H9 (cell line): ENCODE data around the gene ATM. TPM values are rescaled to one million over a fixed set of nuclear protein-coding genes. Genes with fewer than 3 reads are reported as not detected.

Source experiments
- DNase-seq: peaks from one replicate; pipeline ENCODE4 v3.0.0-alpha.2; 2017
- H2AFZ ChIP-seq: one replicate; pipeline ENCODE4 v1.6.1; 2013; ENCODE audit warnings: mild to moderate bottlenecking, low read length, control low read depth, moderate library complexity
- H2AK5ac ChIP-seq: 2 replicates; pipeline ENCODE4 v1.6.1; 2013; ENCODE audit warnings: low read length, control low read depth, mixed read lengths; ENCODE audit not compliant: insufficient read length
- H2BK120ac ChIP-seq: one replicate; pipeline ENCODE4 v1.6.1; 2013; ENCODE audit warnings: low read depth, mild to moderate bottlenecking, low read length, control low read depth, inconsistent platforms; ENCODE audit not compliant: poor library complexity, severe bottlenecking
- H2BK12ac ChIP-seq: 2 replicates; pipeline ENCODE4 v1.6.1; 2013; ENCODE audit warnings: low read length, control low read depth, mixed read lengths, low read depth; ENCODE audit not compliant: insufficient read length
- H2BK15ac ChIP-seq: 2 replicates; pipeline ENCODE4 v1.6.1; 2013; ENCODE audit warnings: low read depth, low read length, control low read depth
- H2BK20ac ChIP-seq: one replicate; pipeline ENCODE4 v1.6.1; 2013; ENCODE audit warnings: low read depth, mild to moderate bottlenecking, low read length, control low read depth, inconsistent platforms; ENCODE audit not compliant: poor library complexity, severe bottlenecking
- H2BK5ac ChIP-seq: 2 replicates; pipeline ENCODE4 v1.6.1; 2013; ENCODE audit warnings: low read length, control low read depth, mixed read lengths; ENCODE audit not compliant: insufficient read length
- H3K14ac ChIP-seq: 2 replicates; pipeline ENCODE4 v1.6.1; 2013; ENCODE audit warnings: low read length, control low read depth; ENCODE audit not compliant: insufficient read depth
- H3K18ac ChIP-seq: 2 replicates; pipeline ENCODE4 v1.6.1; 2013; ENCODE audit warnings: low read depth, mild to moderate bottlenecking, mixed read lengths, low read length, control low read depth; ENCODE audit not compliant: insufficient read length
- H3K23ac ChIP-seq: 2 replicates; pipeline ENCODE4 v1.6.1; 2013; ENCODE audit warnings: low read length, control low read depth, mixed read lengths, low read depth; ENCODE audit not compliant: insufficient read length
- H3K23me2 ChIP-seq: 2 replicates; pipeline ENCODE4 v1.6.1; 2013; ENCODE audit warnings: low read depth, mild to moderate bottlenecking, mixed read lengths, low read length, control low read depth; ENCODE audit not compliant: insufficient read length, poor library complexity, severe bottlenecking
- H3K27ac ChIP-seq: 2 replicates; pipeline ENCODE4 v1.5.1; 2013; ENCODE audit warnings: low read length, control low read depth, mixed read lengths, low read depth; ENCODE audit not compliant: insufficient read length
- H3K27me3 ChIP-seq: 2 replicates; pipeline ENCODE4 v1.6.1; 2013; ENCODE audit warnings: low read length, control low read depth, inconsistent platforms; ENCODE audit not compliant: insufficient read depth
- H3K4ac ChIP-seq: 2 replicates; pipeline ENCODE4 v1.6.1; 2013; ENCODE audit warnings: low read depth, mild to moderate bottlenecking, control low read depth, inconsistent platforms, low read length, moderate library complexity
- H3K4me1 ChIP-seq: 2 replicates; pipeline ENCODE4 v1.6.1; 2013; ENCODE audit warnings: low read length, control low read depth, inconsistent platforms; ENCODE audit not compliant: insufficient read depth
- H3K4me2 ChIP-seq: 2 replicates; pipeline ENCODE4 v1.6.1; 2013; ENCODE audit warnings: low read length, control low read depth, mixed read lengths; ENCODE audit not compliant: insufficient read length, insufficient read depth
- H3K56ac ChIP-seq: 2 replicates; pipeline ENCODE4 v1.6.1; 2013; ENCODE audit warnings: low read depth, mild to moderate bottlenecking, mixed read lengths, low read length, control low read depth; ENCODE audit not compliant: insufficient read length
- H3K79me1 ChIP-seq: 2 replicates; pipeline ENCODE4 v1.6.1; 2013; ENCODE audit warnings: low read depth, mild to moderate bottlenecking, moderate library complexity, low read length, control low read depth, inconsistent platforms; ENCODE audit not compliant: insufficient read depth, poor library complexity, severe bottlenecking
- H3K79me2 ChIP-seq: 2 replicates; pipeline ENCODE4 v1.6.1; 2013; ENCODE audit warnings: low read length, control low read depth, inconsistent platforms; ENCODE audit not compliant: insufficient read depth
- H3K9ac ChIP-seq: 2 replicates; pipeline ENCODE4 v1.6.1; 2013; ENCODE audit warnings: low read length, control low read depth, mixed read lengths; ENCODE audit not compliant: insufficient read length; ENCODE audit errors: extremely low read depth
- H3K9me3 ChIP-seq: one replicate; pipeline ENCODE4 v1.6.1; 2013; ENCODE audit warnings: low read depth, low read length, inconsistent platforms; ENCODE audit not compliant: control insufficient read depth
- H3T11ph ChIP-seq: one replicate; pipeline ENCODE4 v1.6.1; 2013; ENCODE audit warnings: mild to moderate bottlenecking, low read length, control low read depth, inconsistent platforms
- H4K20me1 ChIP-seq: one replicate; pipeline ENCODE4 v1.6.1; 2013; ENCODE audit not compliant: control insufficient read depth, insufficient read length, insufficient read depth
- H4K5ac ChIP-seq: 2 replicates; pipeline ENCODE4 v1.6.1; 2013; ENCODE audit warnings: low read depth, mild to moderate bottlenecking, mixed read lengths, low read length, control low read depth; ENCODE audit not compliant: insufficient read length
- H4K8ac ChIP-seq: replicated peaks from 2 replicates; pipeline ENCODE4 v1.6.1; 2013; ENCODE audit warnings: low read length, control low read depth, mixed read lengths, low read depth; ENCODE audit not compliant: insufficient read length
- H4K91ac ChIP-seq: 2 replicates; pipeline ENCODE4 v1.6.1; 2013; ENCODE audit warnings: low read depth, mild to moderate bottlenecking, moderate library complexity, mixed read lengths, low read length, control low read depth; ENCODE audit not compliant: insufficient read length
- H3K27ac Mint-ChIP-seq, 3 experiments: 2 replicates in 2 of 3; 3 replicates in 1 of 3; pipeline ENCODE4 v1.8.0; 2020 to 2021; ENCODE audit warnings: mixed read lengths in 3 of 3, mild to moderate bottlenecking in 1 of 3, moderate library complexity in 1 of 3
- H3K27me3 Mint-ChIP-seq: 2 replicates; pipeline ENCODE4 v1.8.0; 2021; ENCODE audit warnings: low read depth, mild to moderate bottlenecking, moderate library complexity, mixed read lengths
- H3K36me3 Mint-ChIP-seq, 3 experiments: 2 replicates in 2 of 3; 3 replicates in 1 of 3; pipeline ENCODE4 v1.8.0; 2020 to 2021; ENCODE audit warnings: low read depth in 3 of 3, mixed read lengths in 3 of 3; ENCODE audit not compliant: insufficient read depth in 1 of 3
- H3K4me1 Mint-ChIP-seq, 2 experiments: 2 replicates each; pipeline ENCODE4 v1.8.0; 2020; ENCODE audit warnings: mixed read lengths in 2 of 2
- H3K4me3 Mint-ChIP-seq, 2 experiments: 2 replicates in 1 of 2; 3 replicates in 1 of 2; pipeline ENCODE4 v1.8.0; 2020 to 2021; ENCODE audit warnings: mild to moderate bottlenecking in 2 of 2, mixed read lengths in 2 of 2, moderate library complexity in 1 of 2
- H3K9me3 Mint-ChIP-seq, 2 experiments: 2 replicates in 1 of 2; 3 replicates in 1 of 2; pipeline ENCODE4 v1.8.0; 2020; ENCODE audit warnings: mild to moderate bottlenecking in 2 of 2, mixed read lengths in 2 of 2, moderate library complexity in 1 of 2
- total RNA-seq: library from RNA; stranded (reverse); gene quantifications from 2 replicates; pipeline ENCODE4 v1.2.1, GENCODE V29; 2021
- TF ChIP-seq, protein P1 (sequence below): fragments of 200-600 bp; sonication (generic); conservative IDR thresholded peaks from 3 replicates; pipeline ENCODE4 v1.8.0; 2021; ENCODE audit warnings: antibody characterized with exemption, mild to moderate bottlenecking

Gene ATM
- total RNA-seq, 1 experiment from 2014 or later: 58.9 TPM

DNA sequence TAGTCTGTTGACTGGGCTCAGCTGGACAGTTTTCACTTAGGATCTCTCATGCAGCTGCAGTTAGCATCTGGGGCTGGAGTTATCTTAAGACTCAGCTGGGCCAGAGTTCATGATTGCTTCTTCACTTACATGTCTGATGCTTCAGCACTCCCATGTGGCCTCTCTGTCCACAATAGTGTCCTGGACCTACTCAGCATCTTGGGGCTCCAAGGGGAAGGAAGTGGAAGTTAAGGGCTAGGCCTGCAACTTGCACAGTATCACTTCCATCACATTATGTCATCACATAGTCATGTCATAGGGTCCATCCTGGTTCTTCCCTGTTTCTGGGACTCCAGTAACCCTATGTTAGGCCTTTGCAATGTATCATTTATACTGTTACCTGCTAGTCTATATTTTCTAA, 128.6 kb downstream of the ATM start:
- no peak overlapping the region for H3K4ac ChIP-seq
- Mint-ChIP-seq H3K9me3 (peaks cover 0 to under 1% of the 10 kb centered on the region in 2 experiments; a peak in 1 of 5 replicates), H3K36me3 (peaks cover 22 to 58% (median 51%) of the 10 kb centered on the region in 3 experiments), H3K27me3 (no peaks in the 10 kb centered on the region), H3K4me1 (peaks cover 0 to under 1% of the 10 kb centered on the region in 2 experiments; a peak in 1 of 4 replicates), H3K27ac (no peak overlapping the region), H3K4me3 (no peak overlapping the region)
- peak overlapping the region; percentile 27 for H2BK5ac ChIP-seq
- no peak overlapping the region for H2BK12ac ChIP-seq
- H2BK20ac ChIP-seq: no peak overlapping the region
- H3K4me2 ChIP-seq: no peak overlapping the region
- H4K91ac ChIP-seq: no peak overlapping the region
- no peak overlapping the region for H3T11ph ChIP-seq
- TF ChIP-seq, protein P1, sequence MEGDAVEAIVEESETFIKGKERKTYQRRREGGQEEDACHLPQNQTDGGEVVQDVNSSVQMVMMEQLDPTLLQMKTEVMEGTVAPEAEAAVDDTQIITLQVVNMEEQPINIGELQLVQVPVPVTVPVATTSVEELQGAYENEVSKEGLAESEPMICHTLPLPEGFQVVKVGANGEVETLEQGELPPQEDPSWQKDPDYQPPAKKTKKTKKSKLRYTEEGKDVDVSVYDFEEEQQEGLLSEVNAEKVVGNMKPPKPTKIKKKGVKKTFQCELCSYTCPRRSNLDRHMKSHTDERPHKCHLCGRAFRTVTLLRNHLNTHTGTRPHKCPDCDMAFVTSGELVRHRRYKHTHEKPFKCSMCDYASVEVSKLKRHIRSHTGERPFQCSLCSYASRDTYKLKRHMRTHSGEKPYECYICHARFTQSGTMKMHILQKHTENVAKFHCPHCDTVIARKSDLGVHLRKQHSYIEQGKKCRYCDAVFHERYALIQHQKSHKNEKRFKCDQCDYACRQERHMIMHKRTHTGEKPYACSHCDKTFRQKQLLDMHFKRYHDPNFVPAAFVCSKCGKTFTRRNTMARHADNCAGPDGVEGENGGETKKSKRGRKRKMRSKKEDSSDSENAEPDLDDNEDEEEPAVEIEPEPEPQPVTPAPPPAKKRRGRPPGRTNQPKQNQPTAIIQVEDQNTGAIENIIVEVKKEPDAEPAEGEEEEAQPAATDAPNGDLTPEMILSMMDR: no peak
- H3K9ac ChIP-seq: no peak overlapping the region
- H3K27me3 ChIP-seq: no peaks in the 10 kb centered on the region
- no peaks in the 10 kb centered on the region for H3K4me1 ChIP-seq
- DNase-seq: no peak
- H2AFZ ChIP-seq: no peak overlapping the region
- H3K23ac ChIP-seq: no peak overlapping the region
- H3K79me2 ChIP-seq: no peaks in the 10 kb centered on the region
- H3K79me1 ChIP-seq: no peaks in the 10 kb centered on the region
- H3K56ac ChIP-seq: no peak overlapping the region
- H4K20me1 ChIP-seq: no peaks in the 10 kb centered on the region
- no peak overlapping the region for H4K8ac ChIP-seq
- no peak overlapping the region for H3K14ac ChIP-seq
- no peak overlapping the region for H3K27ac ChIP-seq
- H3K23me2 ChIP-seq: no peaks in the 10 kb centered on the region
- H2BK15ac ChIP-seq: no peak overlapping the region
- no peaks in the 10 kb centered on the region for H3K9me3 ChIP-seq
- no peak overlapping the region for H2BK120ac ChIP-seq
- no peak overlapping the region for H4K5ac ChIP-seq
- H2AK5ac ChIP-seq: no peak overlapping the region
- no peak overlapping the region for H3K18ac ChIP-seq
